Measurements from ENCODE around the gene STX4. TPM values are rescaled to one million over a fixed set of nuclear protein-coding genes. Genes with fewer than 3 reads are reported as not detected.

STX4 gene
- total RNA-seq, 1 donor: 24.2 TPM

DNA sequence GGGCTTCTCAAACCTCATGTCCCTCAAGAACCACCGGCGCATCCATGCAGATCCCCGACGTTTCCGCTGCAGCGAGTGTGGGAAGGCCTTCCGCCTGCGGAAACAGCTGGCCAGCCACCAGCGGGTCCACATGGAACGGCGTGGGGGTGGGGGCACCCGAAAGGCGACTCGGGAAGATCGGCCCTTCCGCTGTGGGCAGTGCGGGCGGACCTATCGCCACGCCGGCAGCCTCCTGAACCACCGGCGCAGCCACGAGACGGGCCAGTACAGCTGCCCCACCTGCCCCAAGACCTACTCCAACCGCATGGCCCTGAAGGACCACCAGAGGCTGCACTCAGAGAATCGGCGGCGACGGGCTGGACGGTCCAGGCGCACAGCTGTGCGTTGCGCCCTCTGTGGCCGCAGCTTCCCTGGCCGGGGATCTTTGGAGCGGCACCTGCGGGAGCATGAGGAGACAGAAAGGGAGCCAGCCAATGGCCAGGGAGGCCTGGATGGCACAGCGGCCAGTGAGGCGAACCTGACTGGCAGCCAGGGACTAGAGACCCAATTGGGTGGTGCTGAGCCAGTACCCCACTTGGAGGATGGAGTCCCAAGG, 46.8 kb downstream of the STX4 start:
- no peak for DNase-seq (ENCODE audit: low read depth)
- no peak overlapping the region for H3K4me3 ChIP-seq (ENCODE audit: low read depth, low read length)
- TF ChIP-seq, protein P1, sequence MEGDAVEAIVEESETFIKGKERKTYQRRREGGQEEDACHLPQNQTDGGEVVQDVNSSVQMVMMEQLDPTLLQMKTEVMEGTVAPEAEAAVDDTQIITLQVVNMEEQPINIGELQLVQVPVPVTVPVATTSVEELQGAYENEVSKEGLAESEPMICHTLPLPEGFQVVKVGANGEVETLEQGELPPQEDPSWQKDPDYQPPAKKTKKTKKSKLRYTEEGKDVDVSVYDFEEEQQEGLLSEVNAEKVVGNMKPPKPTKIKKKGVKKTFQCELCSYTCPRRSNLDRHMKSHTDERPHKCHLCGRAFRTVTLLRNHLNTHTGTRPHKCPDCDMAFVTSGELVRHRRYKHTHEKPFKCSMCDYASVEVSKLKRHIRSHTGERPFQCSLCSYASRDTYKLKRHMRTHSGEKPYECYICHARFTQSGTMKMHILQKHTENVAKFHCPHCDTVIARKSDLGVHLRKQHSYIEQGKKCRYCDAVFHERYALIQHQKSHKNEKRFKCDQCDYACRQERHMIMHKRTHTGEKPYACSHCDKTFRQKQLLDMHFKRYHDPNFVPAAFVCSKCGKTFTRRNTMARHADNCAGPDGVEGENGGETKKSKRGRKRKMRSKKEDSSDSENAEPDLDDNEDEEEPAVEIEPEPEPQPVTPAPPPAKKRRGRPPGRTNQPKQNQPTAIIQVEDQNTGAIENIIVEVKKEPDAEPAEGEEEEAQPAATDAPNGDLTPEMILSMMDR (IDR thresholded peaks at IDR 0.05; ENCODE audit: insufficient read depth, low read length): no peak

- no peak overlapping the region for H3K4me3 ChIP-seq (ENCODE audit: low read depth, low read length)
- DNase-seq (ENCODE audit: low read depth): no peak
- TF ChIP-seq, protein P1 (IDR thresholded peaks at IDR 0.05; ENCODE audit: insufficient read depth, low read length): no peak
Observed at GRCh38 chr16:31080756-31081419, 47.5 kb downstream of the STX4 start.

- TF ChIP-seq, protein P1 (IDR thresholded peaks at IDR 0.05; ENCODE audit: insufficient read depth, low read length): no peak
- H3K4me3 ChIP-seq (ENCODE audit: low read depth, low read length): no peak overlapping the region
- no peak for DNase-seq (ENCODE audit: low read depth)
Observed at GRCh38 chr16:31081428-31082351, 48.3 kb downstream of the STX4 start.

GRCh38 chr16:31082368-31083045, 49.1 kb downstream of the STX4 start:
- H3K4me3 ChIP-seq (ENCODE audit: low read depth, low read length): no peak overlapping the region
- DNase-seq (ENCODE audit: low read depth): no peak
- TF ChIP-seq, protein P1 (IDR thresholded peaks at IDR 0.05; ENCODE audit: insufficient read depth, low read length): no peak

- DNase-seq (ENCODE audit: low read depth): no peak
- TF ChIP-seq, protein P1 (IDR thresholded peaks at IDR 0.05; ENCODE audit: insufficient read depth, low read length): no peak
- no peak overlapping the region for H3K4me3 ChIP-seq (ENCODE audit: low read depth, low read length)
Observed at GRCh38 chr16:31083081-31083480, 49.7 kb downstream of the STX4 start.

- TF ChIP-seq, protein P1 (IDR thresholded peaks at IDR 0.05; ENCODE audit: insufficient read depth, low read length): no peak
- DNase-seq (ENCODE audit: low read depth): no peak
- H3K4me3 ChIP-seq (ENCODE audit: low read depth, low read length): no peak overlapping the region
Observed at GRCh38 chr16:31083556-31083955, 50.2 kb downstream of the STX4 start.
